Esophagus (tissue), 2 donors: ENCODE measurements around the gene VOPP1. TPM values are rescaled to one million over a fixed set of nuclear protein-coding genes. Genes with fewer than 3 reads are reported as not detected.

ENCODE experiments used
- H3K27ac ChIP-seq, 2 donors: one replicate each; pipeline ENCODE4 v1.5.1; 2013; ENCODE audit warnings: low read depth in 2 of 2, mild to moderate bottlenecking in 2 of 2, inconsistent platforms in 1 of 2, low read length in 1 of 2, moderate library complexity in 1 of 2
- H3K27me3 ChIP-seq, 2 donors: one replicate each; pipeline ENCODE4 v1.6.1; 2013; ENCODE audit warnings: low read length in 2 of 2, control low read depth in 1 of 2, mild to moderate bottlenecking in 1 of 2; ENCODE audit not compliant: insufficient read depth in 2 of 2, control insufficient read depth in 1 of 2
- H3K36me3 ChIP-seq, 2 donors: one replicate each; pipeline ENCODE4 v1.6.1; 2013; ENCODE audit warnings: low read length in 1 of 2; ENCODE audit not compliant: control insufficient read depth in 2 of 2, insufficient read depth in 2 of 2
- H3K4me1 ChIP-seq, 2 donors: one replicate each; pipeline ENCODE4 v1.6.1; 2013; ENCODE audit warnings: low read length in 1 of 2; ENCODE audit not compliant: control insufficient read depth in 2 of 2, insufficient read depth in 2 of 2
- H3K4me3 ChIP-seq, 2 donors: one replicate each; pipeline ENCODE4 v1.5.1; 2013; ENCODE audit warnings: low read length in 2 of 2, mild to moderate bottlenecking in 2 of 2, low read depth in 1 of 2, moderate library complexity in 1 of 2
- H3K9me3 ChIP-seq, 2 donors: one replicate each; pipeline ENCODE4 v1.6.1; 2013; ENCODE audit warnings: mild to moderate bottlenecking in 2 of 2, low read depth in 1 of 2, low read length in 1 of 2, moderate library complexity in 1 of 2; ENCODE audit not compliant: control insufficient read depth in 2 of 2, insufficient read depth in 1 of 2
- WGBS, 2 donors: extraction: QIAGEN DNeasy Blood & Tissue Kit; methylation state at CpG; one replicate each; pipeline ENCODE4 v1.1.7; 2013; 5-methylcytosine and 5-hydroxymethylcytosine counted together
- polyA plus RNA-seq, 2 donors: library from polyadenylated mRNA; stranded (reverse); fragments of 200-250 nt; gene quantifications; one replicate each; pipeline ENCODE4 v1.2.3, GENCODE V29; 2013
- donor health status: healthy with polysubstance abuse.
- donor health status: Bipolar disorder and iron deficiency.

VOPP1 gene
- polyA plus RNA-seq, 2 donors, result 7.5 to 10.8 TPM

DNA sequence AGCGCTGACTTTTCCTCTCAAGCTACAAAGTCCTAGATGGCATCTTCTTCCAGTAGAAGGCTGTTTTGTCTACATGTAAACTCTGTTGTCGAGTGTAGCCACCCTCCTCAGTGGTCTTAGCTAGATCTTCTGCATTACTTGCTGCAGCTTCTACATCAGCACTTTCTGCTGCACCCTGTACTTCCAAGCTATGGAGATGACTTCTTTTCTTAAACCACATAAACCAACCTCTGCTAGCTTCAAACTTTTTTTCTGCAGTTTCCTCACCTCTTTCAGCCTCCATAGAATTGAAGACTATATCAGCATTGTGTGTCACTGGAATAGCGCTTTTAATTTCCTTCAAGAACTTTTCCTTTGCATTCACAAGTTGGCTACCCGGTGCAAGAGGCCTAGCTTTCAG, 119.3 kb downstream of the VOPP1 start:
- Histone ChIP-seq H3K27me3 (no peaks in the 10 kb centered on the region), H3K4me1 (peaks cover 0 to 6% of the 10 kb centered on the region in 2 donors), H3K4me3 (no peak overlapping the region), H3K27ac (no peak overlapping the region), H3K36me3 (no peaks in the 10 kb centered on the region), H3K9me3 (no peaks in the 10 kb centered on the region)
- WGBS, 2 donors, result 84 to 88% methylated on average over 4 of the region's 4 CpGs

DNA sequence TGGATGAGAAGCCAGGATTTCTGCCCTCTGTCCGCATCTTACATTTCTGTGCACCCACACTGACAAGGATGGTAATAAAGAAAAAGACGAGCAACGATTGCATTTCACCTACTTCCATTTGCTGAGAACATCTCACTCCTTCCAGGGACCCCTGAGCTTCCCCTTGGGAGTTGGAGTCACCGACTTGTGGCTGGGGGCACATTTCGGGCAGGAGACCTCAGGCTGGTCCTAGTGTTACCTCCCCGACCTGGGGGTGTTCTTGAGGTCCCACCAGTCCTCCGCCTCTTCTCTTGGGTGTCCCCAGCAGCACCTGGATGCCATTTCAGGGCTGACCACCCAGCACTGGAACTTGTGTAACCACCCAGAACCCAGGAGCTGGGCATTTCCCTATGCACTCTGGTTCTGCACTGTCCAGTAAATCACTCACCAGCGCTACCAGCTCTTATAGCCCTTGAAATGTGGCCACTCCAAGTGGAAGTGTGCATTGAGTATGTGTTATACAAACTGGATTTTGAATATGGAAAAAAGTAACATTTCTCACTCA, 122.2 kb downstream of the VOPP1 start:
- no peaks in the 10 kb centered on the region for H3K9me3 ChIP-seq
- H3K36me3 ChIP-seq, result no peaks in the 10 kb centered on the region
- no peak overlapping the region for H3K4me3 ChIP-seq
- no peaks in the 10 kb centered on the region for H3K27me3 ChIP-seq
- WGBS, 2 donors, result 92 to 94% methylated on average over 8 of the region's 8 CpGs
- peaks cover 0 to 6% of the 10 kb centered on the region in 2 donors for H3K4me1 ChIP-seq
- no peak overlapping the region for H3K27ac ChIP-seq

DNA sequence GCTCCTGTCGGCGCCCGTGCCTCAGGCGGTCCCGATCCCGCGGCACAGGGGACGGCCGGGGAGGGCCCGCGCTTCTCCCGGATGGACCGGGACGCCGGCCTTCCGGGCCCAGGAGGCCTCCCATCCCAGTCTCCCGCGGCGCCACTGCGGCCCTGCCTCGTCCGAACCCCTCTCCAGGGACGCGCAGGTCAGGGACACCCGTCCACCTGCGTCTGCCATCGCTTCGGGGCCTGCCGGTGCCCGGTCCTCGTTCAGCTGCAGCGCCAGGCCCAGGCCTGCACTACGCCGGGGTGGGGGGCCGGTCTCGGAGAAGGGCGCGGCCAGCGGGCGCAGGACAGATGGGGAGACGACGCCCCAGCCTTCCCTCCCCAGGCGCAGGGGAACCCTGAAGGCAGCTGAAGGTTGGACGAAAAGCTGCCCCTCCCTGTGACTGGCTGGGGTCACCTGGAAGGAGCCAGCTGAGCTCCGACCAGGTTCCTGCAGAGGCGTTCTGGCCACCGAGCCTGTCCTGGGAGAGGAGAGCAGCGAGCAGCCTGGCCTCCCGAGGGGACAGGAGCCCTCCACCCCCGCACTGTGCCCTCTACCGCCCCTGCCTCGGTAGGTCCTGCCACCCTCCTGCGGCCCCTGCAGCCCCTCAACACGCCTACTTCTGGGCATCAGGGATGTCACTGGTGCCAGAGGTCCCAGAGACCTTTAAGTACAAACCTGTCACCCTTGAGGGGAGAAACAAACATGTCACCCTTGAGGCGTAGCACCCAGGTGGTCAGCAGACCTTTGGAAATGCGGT, 122.9 kb downstream of the VOPP1 start:
- no peaks in the 10 kb centered on the region for H3K9me3 ChIP-seq
- no peak overlapping the region for H3K27ac ChIP-seq
- no peaks in the 10 kb centered on the region for H3K36me3 ChIP-seq
- 41 to 42% methylated on average over 49 to 56 of the region's 56 CpGs for WGBS, 2 donors
- H3K4me1 ChIP-seq, result peaks cover 0 to 6% of the 10 kb centered on the region in 2 donors
- H3K4me3 ChIP-seq, result no peak overlapping the region
- no peaks in the 10 kb centered on the region for H3K27me3 ChIP-seq

DNA sequence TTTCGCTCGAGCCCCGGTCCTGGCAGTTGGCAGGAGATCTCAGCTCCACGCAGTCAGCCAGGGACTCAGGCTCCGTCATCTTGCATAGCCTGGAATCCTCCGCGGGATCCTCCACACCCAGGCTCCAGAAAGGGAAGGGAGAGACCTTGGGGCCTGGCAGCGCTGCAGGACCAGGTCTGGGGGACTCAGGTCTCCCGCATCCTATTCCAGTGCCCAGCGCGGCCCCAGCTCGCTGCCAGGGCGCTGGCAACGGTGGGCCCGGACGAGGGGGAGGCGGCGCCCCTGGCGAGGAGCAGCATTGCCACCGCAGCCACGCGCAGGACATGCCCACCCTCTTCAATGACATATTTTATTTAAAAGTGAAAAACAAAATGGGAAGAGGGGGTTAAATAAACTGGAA, 123.8 kb downstream of the VOPP1 start:
- no peak overlapping the region for H3K4me3 ChIP-seq
- no peaks in the 10 kb centered on the region for H3K27me3 ChIP-seq

DNA sequence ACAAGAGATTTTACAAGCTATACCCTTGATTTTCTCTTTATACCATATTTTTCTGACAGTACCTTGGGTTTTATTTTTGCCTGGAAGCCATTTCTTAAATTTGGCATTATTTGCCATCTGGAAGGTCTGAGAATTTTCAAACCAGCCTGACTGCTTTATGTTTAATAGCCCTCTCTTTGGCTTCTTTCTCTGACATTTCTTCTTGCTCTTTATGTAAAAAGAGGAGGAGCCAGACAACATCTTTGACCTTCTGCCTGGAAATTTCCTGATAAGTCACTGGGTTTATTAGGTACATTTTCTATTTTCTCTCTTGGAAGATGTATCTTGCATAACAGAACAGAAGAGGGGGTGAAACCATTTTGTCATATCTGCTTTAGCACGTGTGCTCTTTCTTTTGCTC, 127.5 kb downstream of the VOPP1 start:
- Histone ChIP-seq H3K27me3 (no peaks in the 10 kb centered on the region), H3K4me1 (peaks cover 0 to 6% of the 10 kb centered on the region in 2 donors), H3K9me3 (no peaks in the 10 kb centered on the region), H3K27ac (no peak overlapping the region), H3K36me3 (no peaks in the 10 kb centered on the region), H3K4me3 (no peak overlapping the region)
- 38 to 45% methylated on average over 1 of the region's 1 CpG for WGBS, 2 donors

More for the DNA sequence above, 123.8 kb downstream of the VOPP1 start:
- Histone ChIP-seq H3K4me1 (peaks cover 0 to 6% of the 10 kb centered on the region in 2 donors), H3K36me3 (no peaks in the 10 kb centered on the region), H3K9me3 (no peaks in the 10 kb centered on the region), H3K27ac (no peak overlapping the region)
- 78 to 82% methylated on average over 22 of the region's 22 CpGs for WGBS, 2 donors

GRCh38 chr7:55441774-55442522, 130.4 kb downstream of the VOPP1 start:
- Histone ChIP-seq H3K27me3 (no peaks in the 10 kb centered on the region), H3K9me3 (no peaks in the 10 kb centered on the region), H3K4me1 (no peaks in the 10 kb centered on the region), H3K36me3 (no peaks in the 10 kb centered on the region), H3K27ac (no peak overlapping the region), H3K4me3 (no peak overlapping the region)
- 78% methylated on average over 7 of the region's 7 CpGs for whole genome bisulfite sequencing, 2 donors

DNA sequence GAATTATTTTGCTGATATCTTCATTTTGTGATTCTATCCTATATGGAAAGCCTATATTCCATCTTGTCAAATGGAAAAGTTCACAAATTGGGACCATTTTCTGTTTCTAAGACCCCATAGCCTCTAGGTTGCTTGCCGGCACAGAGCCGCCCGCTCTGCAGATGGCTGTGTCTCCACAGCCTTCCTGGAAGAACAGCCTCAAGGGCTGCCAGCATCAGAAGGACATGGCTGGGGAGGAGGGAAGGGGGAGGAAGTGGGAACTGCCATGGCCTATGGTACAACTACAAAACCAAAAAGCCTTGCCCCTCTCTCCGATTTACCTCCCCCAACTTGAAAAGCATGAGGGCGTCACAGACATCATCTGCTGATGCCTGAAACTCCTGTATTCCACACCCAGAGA, 131.3 kb downstream of the VOPP1 start:
- Histone ChIP-seq H3K36me3 (no peaks in the 10 kb centered on the region), H3K9me3 (no peaks in the 10 kb centered on the region), H3K27me3 (no peaks in the 10 kb centered on the region), H3K4me1 (no peaks in the 10 kb centered on the region), H3K4me3 (no peak overlapping the region), H3K27ac (no peak overlapping the region)
- WGBS, 2 donors, result 92 to 95% methylated on average over 5 of the region's 5 CpGs

GRCh38 chr7:55440040-55440690, 132.1 kb downstream of the VOPP1 start:
- Histone ChIP-seq H3K4me3 (no peak overlapping the region), H3K27ac (no peak overlapping the region), H3K9me3 (no peaks in the 10 kb centered on the region), H3K4me1 (no peaks in the 10 kb centered on the region), H3K36me3 (no peaks in the 10 kb centered on the region), H3K27me3 (no peaks in the 10 kb centered on the region)
- WGBS, 2 donors, result 63 to 76% methylated on average over 13 of the region's 13 CpGs

DNA sequence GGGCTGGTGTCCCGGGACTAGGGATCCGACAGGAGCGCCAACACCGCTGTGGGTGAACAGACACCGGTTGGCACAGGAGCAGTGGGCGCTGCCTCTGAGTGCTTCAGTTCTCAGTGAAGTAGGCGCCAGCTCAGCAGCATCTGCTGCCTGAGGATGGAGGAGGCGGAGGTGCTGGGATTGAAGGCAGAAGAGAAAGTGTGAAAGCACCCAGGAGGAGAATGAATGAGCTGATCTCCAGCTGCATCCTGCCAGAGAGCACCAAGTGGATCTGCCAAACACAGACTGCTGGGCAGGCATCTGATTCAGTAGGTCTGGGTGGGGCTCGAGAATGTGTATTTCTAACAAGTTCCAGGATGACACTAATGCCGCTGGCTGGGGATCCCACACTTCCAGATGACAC, 132.7 kb downstream of the VOPP1 start:
- Histone ChIP-seq H3K27ac (no peak overlapping the region), H3K4me1 (no peaks in the 10 kb centered on the region), H3K27me3 (no peaks in the 10 kb centered on the region), H3K4me3 (no peak overlapping the region), H3K36me3 (no peaks in the 10 kb centered on the region), H3K9me3 (no peaks in the 10 kb centered on the region)
- 45 to 58% methylated on average over 10 of the region's 10 CpGs for WGBS, 2 donors
